GM12891 (cell line): ENCODE results near the gene PALD1.

Experiments used
- DNase-seq: peaks from one replicate; pipeline ENCODE4 v3.0.0; 2011; ENCODE audit warnings: low spot score; ENCODE audit not compliant: insufficient read length
- FAIRE-seq: peaks from 2 replicates; lab custom pipeline; 2011; peaks lifted over from hg19 to GRCh38; lab: Jason Lieb, UNC
- PAX5 ChIP-seq: IDR thresholded peaks from 2 replicates; pipeline ENCODE4 v1.6.1; 2011; ENCODE audit warnings: low read length, moderate library complexity, mild to moderate bottlenecking; ENCODE audit not compliant: insufficient read depth, severe bottlenecking
- POLR2A ChIP-seq: IDR thresholded peaks from 2 replicates; pipeline ENCODE4 v1.6.1; 2011; ENCODE audit warnings: low read depth, low read length, control low read depth
- POLR2AphosphoS5 ChIP-seq: IDR thresholded peaks from 2 replicates; pipeline ENCODE4 v1.6.1; 2011; ENCODE audit warnings: low read depth, low read length, control low read depth
- POU2F2 ChIP-seq: IDR thresholded peaks from 2 replicates; pipeline ENCODE4 v1.6.1; 2011; ENCODE audit warnings: low read depth, mild to moderate bottlenecking, control low read depth, low read length, moderate library complexity
- SPI1 ChIP-seq: IDR thresholded peaks from 2 replicates; pipeline ENCODE4 v1.6.1; 2011; ENCODE audit warnings: low read depth, low read length, control low read depth
- TAF1 ChIP-seq: IDR thresholded peaks from 2 replicates; pipeline ENCODE4 v1.6.1; 2011; ENCODE audit warnings: low read depth, low read length, control low read depth

PALD1 gene

DNA sequence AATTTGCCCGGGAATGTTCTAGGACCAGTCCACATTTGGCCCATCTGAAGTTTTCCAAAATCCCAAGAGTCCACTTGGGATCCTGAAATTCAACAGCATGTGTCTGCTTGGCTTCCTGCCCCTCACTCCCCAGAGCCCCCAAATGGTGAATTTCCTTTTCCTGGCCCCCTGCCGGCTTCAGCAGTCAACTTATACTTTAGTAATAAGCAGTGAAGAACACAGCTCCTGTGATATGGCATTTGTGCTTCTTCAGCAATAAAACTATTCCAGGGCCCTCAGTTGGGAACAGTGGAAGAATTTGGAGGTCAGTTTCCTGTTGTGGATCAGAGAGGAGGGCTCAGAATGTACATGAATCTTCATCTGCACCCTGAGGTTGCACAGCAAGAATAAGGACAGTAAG is 72.9 kb downstream of the PALD1 start:
- DNase-seq, result no peak
- TF ChIP-seq POLR2AphosphoS5, result no peak
- TF ChIP-seq POU2F2, result no peak
- no peak for TF ChIP-seq PAX5
- FAIRE-seq, result no peak

DNA sequence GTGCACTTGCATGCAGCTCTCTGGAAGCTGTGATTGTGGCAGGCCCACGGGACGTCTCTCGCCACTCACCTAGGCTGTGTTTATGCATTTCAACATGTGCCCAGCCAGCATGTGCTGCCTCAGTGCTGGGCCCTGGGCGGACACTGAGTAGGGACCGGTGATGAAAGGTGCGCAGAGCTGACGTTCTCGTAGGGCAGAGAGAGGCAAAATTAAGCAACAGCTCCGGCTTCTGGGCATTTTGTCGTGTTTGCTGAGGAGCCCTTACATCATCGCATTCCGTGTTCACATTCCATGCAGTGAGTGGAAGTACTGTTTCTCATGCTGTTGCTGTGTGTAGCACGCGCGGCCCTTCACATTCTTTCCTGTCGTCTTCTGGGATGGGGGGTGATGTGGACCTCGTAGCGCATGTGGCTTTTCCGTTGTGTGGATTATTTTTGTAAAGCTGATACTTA is 73.4 kb downstream of the PALD1 start:
- DNase-seq, result no peak
- no peak for FAIRE-seq
- no peak for TF ChIP-seq POU2F2
- TF ChIP-seq POLR2AphosphoS5, result no peak

DNA sequence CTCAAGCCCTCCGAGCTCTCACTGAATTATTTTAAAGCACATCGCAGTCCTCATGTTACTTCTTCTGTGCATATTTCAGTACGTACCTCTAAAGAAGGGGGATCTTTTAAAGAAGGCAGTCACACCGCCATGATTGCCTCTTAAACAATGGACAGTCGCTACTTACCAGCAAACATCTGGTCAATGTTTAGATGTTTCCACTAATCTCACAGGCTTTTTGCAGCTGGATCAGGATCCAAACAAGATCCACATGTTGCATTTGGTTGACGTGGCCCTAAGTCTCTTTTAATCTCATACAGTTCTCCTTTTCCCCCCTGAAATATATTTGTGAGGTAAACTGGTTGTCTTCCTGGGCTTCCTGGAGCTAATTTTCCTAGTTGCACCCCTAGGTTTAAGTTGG is 74.0 kb downstream of the PALD1 start:
- FAIRE-seq, result no peak

DNA sequence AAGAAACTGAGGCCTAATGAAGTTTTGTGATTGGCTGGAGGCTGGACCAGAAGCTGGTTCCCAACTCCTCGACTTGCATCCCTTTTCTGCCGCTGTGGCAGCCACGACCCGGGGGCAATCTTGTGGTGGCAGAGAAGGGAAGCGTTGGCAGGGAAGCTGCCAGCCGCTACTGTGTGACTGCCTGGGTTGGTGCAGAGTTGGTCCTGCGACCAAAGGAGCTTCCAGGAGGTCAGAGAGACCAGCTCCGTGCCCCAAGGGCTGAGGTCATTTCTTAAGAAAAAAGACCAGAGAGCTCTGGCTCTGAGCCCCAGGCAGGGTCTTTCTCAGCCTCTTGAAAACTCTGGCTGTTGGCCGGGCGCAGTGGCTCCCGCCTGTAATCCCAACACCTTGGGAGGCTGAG is 76.8 kb downstream of the PALD1 start:
- DNase-seq (no peak), FAIRE-seq (no peak)
- no peak for TF ChIP-seq PAX5
- TF ChIP-seq TAF1, result no peak
- TF ChIP-seq SPI1, result no peak
- no peak for TF ChIP-seq POU2F2
- TF ChIP-seq POLR2AphosphoS5, result no peak
- TF ChIP-seq POLR2A, result no peak

More for the DNA sequence above, 74.0 kb downstream of the PALD1 start:
- TF ChIP-seq PAX5 (no peak), SPI1 (no peak), POLR2A (no peak), POU2F2 (no peak), POLR2AphosphoS5 (no peak), TAF1 (no peak)
- no peak for DNase-seq

DNA sequence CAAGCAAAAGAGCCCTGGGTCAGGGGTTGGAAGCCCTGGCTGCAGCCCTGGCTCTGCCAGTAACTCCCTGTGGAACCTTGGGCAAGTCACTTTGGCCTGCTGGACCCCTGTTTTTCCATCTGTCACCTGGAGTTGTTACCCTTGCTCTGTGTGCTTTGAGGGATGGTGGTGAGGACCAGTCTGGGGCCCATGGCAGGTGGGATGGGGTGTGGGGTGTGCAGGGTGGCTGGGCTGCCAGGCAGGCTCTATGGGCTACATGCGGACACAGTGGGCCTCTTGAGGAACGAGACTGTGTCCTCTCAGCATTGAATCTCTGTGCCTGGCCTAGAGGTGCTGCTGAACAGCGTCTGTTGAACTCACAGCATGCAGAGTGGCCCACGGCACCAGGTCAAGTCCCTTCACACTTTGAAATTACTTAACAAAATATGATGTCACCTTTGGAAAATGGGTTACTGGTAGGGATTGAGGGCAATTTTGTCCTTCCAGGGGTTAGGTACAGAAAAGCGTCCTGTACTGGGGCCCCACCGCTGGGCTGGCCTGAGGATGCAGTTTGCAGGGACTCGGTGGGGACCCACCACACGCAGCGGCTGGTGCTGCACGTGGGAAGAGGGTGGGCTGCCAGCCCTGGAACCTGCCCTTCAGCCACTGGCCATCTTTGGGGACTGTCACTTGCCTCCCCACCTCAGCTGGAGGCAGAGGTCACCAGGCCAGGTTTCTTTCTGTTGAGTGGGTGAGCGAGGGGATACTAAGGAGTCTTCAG is 78.7 kb downstream of the PALD1 start:
- peak; percentile 20 for FAIRE-seq

DNA sequence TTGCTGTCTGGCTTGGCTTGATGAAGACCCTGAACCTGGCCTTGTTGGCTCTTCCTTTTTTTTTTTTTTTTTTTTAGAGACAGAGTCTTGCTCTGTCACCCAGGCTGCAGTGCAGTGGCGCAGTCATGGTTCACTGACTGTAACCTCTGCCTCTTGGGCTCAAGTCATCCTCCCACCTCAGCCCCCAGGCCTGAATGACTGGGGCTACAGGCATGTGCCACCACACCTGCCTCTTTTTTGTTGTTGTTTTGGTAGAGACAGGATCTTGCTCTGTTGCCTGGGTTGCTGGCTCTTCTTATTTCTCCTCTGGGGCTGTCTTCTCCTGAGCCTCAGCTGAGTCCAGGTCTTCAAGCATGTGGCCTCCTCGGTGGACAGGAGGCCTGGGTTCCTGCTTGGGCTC is 79.3 kb downstream of the PALD1 start:
- TF ChIP-seq TAF1 (no peak), SPI1 (no peak), PAX5 (no peak), POU2F2 (no peak), POLR2AphosphoS5 (no peak)
- no peak for FAIRE-seq
- DNase-seq, result no peak

More for the DNA sequence above, 78.7 kb downstream of the PALD1 start:
- no peak for DNase-seq
- TF ChIP-seq POLR2A (no peak), PAX5 (no peak), TAF1 (no peak), POU2F2 (no peak), POLR2AphosphoS5 (no peak), SPI1 (no peak)

DNA sequence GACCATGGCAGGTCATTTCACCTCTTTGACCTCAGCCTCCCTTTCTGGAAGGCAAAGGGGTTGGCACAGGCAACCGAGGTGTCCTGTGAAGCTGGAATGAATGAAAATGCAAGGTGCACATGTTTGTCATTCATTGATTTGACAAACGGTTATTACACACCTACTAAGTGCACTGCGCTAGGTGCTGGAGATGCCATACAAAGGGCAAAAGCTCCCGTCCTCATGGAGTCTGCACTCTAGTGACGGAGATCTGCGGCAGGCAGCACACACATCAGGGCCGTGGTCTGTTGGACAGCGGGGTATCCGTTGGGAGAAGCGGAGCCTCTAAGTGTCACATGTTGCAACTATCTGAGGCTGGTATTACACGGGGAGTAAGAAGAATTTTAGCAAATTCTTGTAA is 79.7 kb downstream of the PALD1 start:
- FAIRE-seq (peak; percentile 5), DNase-seq (no peak)
- no peak for TF ChIP-seq TAF1
- TF ChIP-seq POLR2A, result no peak
- TF ChIP-seq POLR2AphosphoS5, result no peak
- no peak for TF ChIP-seq SPI1
- TF ChIP-seq POU2F2, result no peak
- TF ChIP-seq PAX5, result no peak

DNA sequence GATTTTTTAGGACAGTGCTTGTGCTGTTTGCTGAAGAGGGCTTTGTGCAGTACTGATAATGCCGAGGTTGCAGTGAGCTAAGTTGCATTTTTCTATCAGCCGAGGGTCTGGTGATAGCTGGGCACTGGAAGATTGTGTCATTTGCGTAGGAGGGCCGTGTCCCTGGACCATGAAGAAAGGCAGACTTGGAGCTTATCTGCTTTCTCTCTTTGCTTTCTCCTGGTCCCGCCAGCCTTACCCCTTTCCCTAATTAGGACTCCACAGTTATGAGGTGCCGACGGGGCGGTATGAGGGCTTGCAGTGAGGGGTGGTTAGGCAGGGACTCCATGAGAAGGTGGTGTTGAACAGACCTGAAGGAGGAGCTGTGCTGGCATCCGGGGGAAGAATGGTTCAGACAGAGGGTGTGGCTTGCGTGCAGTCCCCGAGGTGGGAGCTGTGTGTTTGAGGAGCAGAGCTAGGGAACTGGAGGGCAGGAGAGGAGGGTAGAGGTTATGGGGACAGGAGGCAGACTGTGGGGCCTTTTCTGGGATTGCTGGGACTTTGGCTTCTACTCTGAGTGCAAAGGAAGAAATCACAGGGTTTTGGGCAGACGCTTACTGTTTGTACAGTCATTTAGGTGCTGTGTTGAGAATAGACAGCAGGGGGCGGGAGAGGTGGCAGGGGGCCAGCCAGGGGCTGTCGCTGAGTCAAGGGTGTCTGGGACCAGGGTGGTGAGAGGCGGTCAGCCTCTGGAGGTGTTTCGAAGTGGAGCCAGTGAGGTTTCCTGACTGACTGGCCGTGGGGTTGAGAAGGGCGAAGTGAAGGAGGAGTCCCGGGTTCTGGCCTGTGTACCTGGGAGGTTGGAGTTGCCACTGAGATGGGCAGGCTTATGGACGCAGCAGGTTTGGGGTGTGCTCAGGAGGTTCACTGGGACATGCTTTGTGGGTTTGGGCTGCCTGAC is 80.6 kb downstream of the PALD1 start:
- FAIRE-seq (peak; percentile 65), DNase-seq (peak; percentile 70)
- TF ChIP-seq POLR2AphosphoS5 (no peak), POLR2A (no peak), PAX5 (no peak)

DNA sequence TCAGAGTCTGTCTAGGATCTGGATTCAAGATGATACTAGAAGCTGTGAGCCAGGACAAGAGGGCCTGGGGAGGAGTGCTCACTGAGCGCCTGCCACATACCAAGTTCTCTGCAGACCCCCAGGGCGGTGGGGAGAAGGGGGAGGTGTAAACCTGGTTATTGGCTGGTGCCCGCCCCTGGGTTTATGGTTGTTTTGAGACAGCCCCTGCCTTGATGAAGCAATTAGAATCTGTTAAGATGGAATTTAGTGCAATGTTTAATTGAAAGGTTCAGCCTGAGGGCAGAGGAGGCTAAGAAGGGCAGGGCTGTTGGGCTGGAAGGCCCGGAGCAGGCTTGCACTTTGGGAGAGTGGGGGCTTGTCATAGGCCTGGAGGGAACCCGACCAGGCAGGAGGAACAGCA is 81.3 kb downstream of the PALD1 start:
- TF ChIP-seq SPI1 (no peak), POLR2A (no peak), POU2F2 (no peak), POLR2AphosphoS5 (no peak), TAF1 (no peak), PAX5 (no peak)
- FAIRE-seq (no peak), DNase-seq (no peak)

DNA sequence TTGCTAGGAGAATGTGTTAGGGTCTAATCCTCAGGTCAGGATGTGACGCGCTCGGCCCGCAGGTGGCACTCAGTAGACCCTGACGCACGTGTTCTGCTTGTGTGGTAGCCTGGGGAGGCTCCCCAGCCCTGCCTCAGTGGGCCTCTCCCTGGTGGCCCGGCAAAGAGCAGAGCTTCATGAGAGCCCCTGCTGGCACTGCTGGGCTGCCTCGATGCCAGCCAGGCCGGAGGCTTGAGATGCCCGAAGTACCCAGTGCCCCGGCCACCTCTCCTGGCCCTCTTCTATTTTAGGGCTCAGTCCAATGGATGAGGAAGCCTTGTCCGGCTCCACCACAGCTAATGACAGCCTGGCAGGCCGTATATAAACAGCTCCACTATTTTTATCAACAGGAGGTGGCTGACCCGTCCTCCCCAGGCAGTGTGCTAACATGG is 82.0 kb downstream of the PALD1 start:
- TF ChIP-seq POLR2A (no peak), SPI1 (no peak), POLR2AphosphoS5 (no peak), POU2F2 (no peak), TAF1 (no peak), PAX5 (no peak)
- no peak for DNase-seq
- FAIRE-seq, result no peak
